DND-41 (cell line): ENCODE data around the gene NGFR.

Experiments used
- ATAC-seq: fragments of 200-7000 bp; cut with Tn5 transposase; 3 replicates; pipeline ENCODE4 v1.9.1; 2021; ENCODE audit warnings: low read depth; ENCODE audit not compliant: insufficient read depth
- DNase-seq: peaks from one replicate; pipeline ENCODE4 v3.0.0-alpha.2; 2020
- H2AFZ ChIP-seq: 2 replicates; pipeline ENCODE4 v1.6.0; 2012; ENCODE audit warnings: low read depth, low read length
- H3K27ac ChIP-seq: 2 replicates; pipeline ENCODE4 v1.5.1; 2012; ENCODE audit warnings: low read length, inconsistent platforms
- H3K27me3 ChIP-seq: fragments of 200-600 bp; sonication (generic); 2 replicates; pipeline ENCODE4 v1.6.0; 2012; ENCODE audit warnings: low read length, mild to moderate bottlenecking, inconsistent platforms; ENCODE audit not compliant: insufficient read depth, poor library complexity
- H3K36me3 ChIP-seq: 2 replicates; pipeline ENCODE4 v1.5.1; 2012; ENCODE audit warnings: low read length, inconsistent platforms; ENCODE audit not compliant: insufficient read depth
- H3K4me1 ChIP-seq: 2 replicates; pipeline ENCODE4 v1.5.1; 2012; ENCODE audit warnings: mild to moderate bottlenecking, low read length; ENCODE audit not compliant: insufficient read depth
- H3K4me2 ChIP-seq: 2 replicates; pipeline ENCODE4 v1.6.0; 2012; ENCODE audit warnings: mild to moderate bottlenecking, moderate library complexity, low read length, inconsistent platforms; ENCODE audit not compliant: insufficient read depth
- H3K4me3 ChIP-seq, 2 experiments: fragments of 200-600 bp in 1 of 2; shearing (Covaris generic) in 1 of 2; 2 replicates each; pipeline ENCODE4 v1.5.1; 2012 to 2016; ENCODE audit warnings: inconsistent platforms in 2 of 2, low read length in 2 of 2, mild to moderate bottlenecking in 2 of 2, low read depth in 1 of 2, moderate library complexity in 1 of 2
- H3K79me2 ChIP-seq: 2 replicates; pipeline ENCODE4 v1.6.0; 2012; ENCODE audit warnings: low read length, inconsistent platforms; ENCODE audit not compliant: insufficient read depth
- H3K9ac ChIP-seq: 2 replicates; pipeline ENCODE4 v1.6.0; 2012; ENCODE audit warnings: low read depth, mild to moderate bottlenecking, inconsistent platforms, low read length, moderate library complexity
- H3K9me3 ChIP-seq: 2 replicates; pipeline ENCODE4 v1.5.1; 2012; ENCODE audit warnings: low read length, moderate library complexity, mild to moderate bottlenecking, inconsistent platforms; ENCODE audit not compliant: insufficient read depth, severe bottlenecking
- H4K20me1 ChIP-seq: 2 replicates; pipeline ENCODE4 v1.6.0; 2012; ENCODE audit warnings: low read length; ENCODE audit not compliant: insufficient read depth
- EZH2 ChIP-seq: IDR thresholded peaks from 3 replicates; pipeline ENCODE4 v1.6.1; 2012; ENCODE audit warnings: borderline replicate concordance, low read depth, mild to moderate bottlenecking, moderate library complexity, low read length, inconsistent platforms; ENCODE audit not compliant: severe bottlenecking
- TF ChIP-seq, protein P1 (sequence below): IDR thresholded peaks from 2 replicates; pipeline ENCODE4 v1.5.1; 2012; ENCODE audit warnings: borderline replicate concordance, low read length, moderate library complexity, mild to moderate bottlenecking; ENCODE audit not compliant: poor library complexity, severe bottlenecking; ENCODE audit errors: extremely low read depth

Gene NGFR

DNA sequence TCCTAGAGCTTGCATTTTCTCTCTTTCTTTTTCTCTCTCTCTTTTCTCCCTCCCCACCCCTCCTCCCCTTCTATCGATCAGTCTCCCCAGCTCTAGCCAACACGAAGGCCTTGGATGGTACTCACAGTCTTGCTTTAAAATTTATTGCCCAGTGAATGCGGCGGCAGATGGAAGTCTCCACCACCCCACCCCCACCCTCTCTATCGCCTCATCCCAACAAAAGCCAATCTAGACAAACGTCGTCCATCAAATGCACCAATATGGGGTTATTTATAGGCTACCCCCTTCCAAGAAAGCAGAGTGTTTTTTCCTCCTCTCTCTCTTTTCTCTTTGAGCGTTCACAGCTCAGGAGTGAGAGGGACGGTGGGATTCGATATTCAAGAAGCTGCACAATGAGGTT lies 10.5 kb upstream of the NGFR start:
- Histone ChIP-seq H3K4me2 (no peak overlapping the region), H3K27me3 (peaks cover 15% of the 10 kb centered on the region)

DNA sequence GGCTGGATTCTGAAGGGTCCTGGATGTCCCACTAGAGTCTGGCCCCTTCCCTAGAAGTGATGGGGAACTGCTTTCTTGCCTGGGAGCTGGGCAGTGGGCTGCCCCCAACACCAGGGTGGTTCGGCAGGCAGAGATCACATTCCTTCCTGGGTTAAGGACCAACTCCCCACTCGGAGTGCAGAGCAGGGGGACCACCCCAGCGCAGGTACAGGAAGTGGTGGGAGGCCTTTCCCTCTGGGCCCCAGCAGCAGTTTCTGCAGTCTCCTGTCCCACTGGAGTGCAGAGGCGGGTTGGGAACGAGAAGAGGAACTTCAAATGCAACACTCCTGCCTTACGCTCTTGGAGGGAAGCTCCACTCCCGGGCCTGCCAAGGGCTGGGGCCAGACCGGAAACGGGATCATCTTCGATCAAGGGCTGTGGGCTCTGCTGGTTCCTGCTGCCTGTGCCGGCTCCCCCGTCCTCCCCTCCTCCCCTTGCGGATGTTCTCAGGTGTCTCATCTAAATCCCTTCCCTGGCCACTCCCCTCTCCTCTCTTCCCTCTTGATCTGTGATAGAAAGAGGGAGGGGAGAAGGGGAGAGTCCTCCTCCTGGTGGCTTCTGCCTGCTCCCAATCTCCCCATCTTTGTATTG lies 9.0 kb upstream of the NGFR start:
- Histone ChIP-seq H3K27me3 (peaks cover 12% of the 10 kb centered on the region), H3K79me2 (no peaks in the 10 kb centered on the region), H3K27ac (no peak overlapping the region), H2AFZ (no peak overlapping the region), H4K20me1 (no peaks in the 10 kb centered on the region; the same call in 1 of the 2 replicates), H3K36me3 (no peaks in the 10 kb centered on the region), H3K9ac (no peak overlapping the region), H3K9me3 (no peaks in the 10 kb centered on the region), H3K4me2 (no peak overlapping the region), H3K4me3 (no peak overlapping the region), H3K4me1 (no peaks in the 10 kb centered on the region; the same call in 1 of the 2 replicates)
- ATAC-seq = peak; percentile 58; the same call in 2 of the 3 replicates
- TF ChIP-seq, protein P1, sequence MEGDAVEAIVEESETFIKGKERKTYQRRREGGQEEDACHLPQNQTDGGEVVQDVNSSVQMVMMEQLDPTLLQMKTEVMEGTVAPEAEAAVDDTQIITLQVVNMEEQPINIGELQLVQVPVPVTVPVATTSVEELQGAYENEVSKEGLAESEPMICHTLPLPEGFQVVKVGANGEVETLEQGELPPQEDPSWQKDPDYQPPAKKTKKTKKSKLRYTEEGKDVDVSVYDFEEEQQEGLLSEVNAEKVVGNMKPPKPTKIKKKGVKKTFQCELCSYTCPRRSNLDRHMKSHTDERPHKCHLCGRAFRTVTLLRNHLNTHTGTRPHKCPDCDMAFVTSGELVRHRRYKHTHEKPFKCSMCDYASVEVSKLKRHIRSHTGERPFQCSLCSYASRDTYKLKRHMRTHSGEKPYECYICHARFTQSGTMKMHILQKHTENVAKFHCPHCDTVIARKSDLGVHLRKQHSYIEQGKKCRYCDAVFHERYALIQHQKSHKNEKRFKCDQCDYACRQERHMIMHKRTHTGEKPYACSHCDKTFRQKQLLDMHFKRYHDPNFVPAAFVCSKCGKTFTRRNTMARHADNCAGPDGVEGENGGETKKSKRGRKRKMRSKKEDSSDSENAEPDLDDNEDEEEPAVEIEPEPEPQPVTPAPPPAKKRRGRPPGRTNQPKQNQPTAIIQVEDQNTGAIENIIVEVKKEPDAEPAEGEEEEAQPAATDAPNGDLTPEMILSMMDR = no peak
- TF ChIP-seq EZH2 = no peak
- DNase-seq = no peak

More for the DNA sequence above, 10.5 kb upstream of the NGFR start:
- no peak overlapping the region for H3K9ac ChIP-seq
- ATAC-seq = no peak
- no peaks in the 10 kb centered on the region for H3K9me3 ChIP-seq
- no peaks in the 10 kb centered on the region; the same call in 1 of the 2 replicates for H4K20me1 ChIP-seq
- no peak overlapping the region for H3K27ac ChIP-seq
- no peaks in the 10 kb centered on the region; the same call in 1 of the 2 replicates for H3K4me1 ChIP-seq
- H2AFZ ChIP-seq = no peak overlapping the region
- H3K79me2 ChIP-seq = no peaks in the 10 kb centered on the region
- DNase-seq = no peak
- H3K36me3 ChIP-seq = no peaks in the 10 kb centered on the region
- TF ChIP-seq EZH2 = no peak
- TF ChIP-seq, protein P1 = no peak
- H3K4me3 ChIP-seq = no peak overlapping the region

DNA sequence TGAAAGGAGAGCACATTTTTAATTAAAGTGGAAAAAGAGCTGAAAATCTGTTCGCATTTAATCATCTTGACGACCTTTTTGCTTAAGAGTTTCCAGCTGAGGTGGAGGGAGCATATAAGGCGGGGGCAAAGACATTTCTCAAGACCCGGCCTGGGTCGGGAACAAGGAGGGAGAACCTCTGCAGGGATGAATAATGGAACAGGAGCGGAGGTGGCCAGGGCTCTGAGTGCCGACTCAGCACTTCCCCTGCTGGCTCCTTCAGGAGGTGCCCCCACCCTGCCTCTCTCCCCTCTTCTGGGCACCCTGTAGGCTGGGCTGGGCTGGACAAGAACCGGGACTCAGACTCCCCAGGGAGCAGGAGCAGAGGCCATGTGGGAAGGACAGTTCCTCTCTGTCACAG lies 7.9 kb upstream of the NGFR start:
- H2AFZ ChIP-seq = no peak overlapping the region

More for the DNA sequence above, 7.9 kb upstream of the NGFR start:
- TF ChIP-seq, protein P1 = no peak
- no peak for TF ChIP-seq EZH2
- Histone ChIP-seq H3K27me3 (peaks cover 9% of the 10 kb centered on the region), H3K4me1 (no peaks in the 10 kb centered on the region; the same call in 1 of the 2 replicates), H3K36me3 (no peaks in the 10 kb centered on the region), H3K9ac (no peak overlapping the region), H4K20me1 (no peaks in the 10 kb centered on the region; the same call in 1 of the 2 replicates), H3K9me3 (no peaks in the 10 kb centered on the region), H3K4me3 (no peak overlapping the region), H3K4me2 (no peak overlapping the region), H3K27ac (no peak overlapping the region), H3K79me2 (no peaks in the 10 kb centered on the region)
- DNase-seq = no peak
- no peak for ATAC-seq
